IMR-90 (cell line): Measurements from ENCODE around the gene MTOR. TPM values are rescaled to one million over a fixed set of nuclear protein-coding genes. Genes with fewer than 3 reads are reported as not detected.
"Not testable (repeated sequence)": the region's sequence is repeated elsewhere in the genome, so short reads cannot be mapped to it uniquely, and the experiment has no call there.

Experiments used
- ATAC-seq: fragments of 200-7000 bp; cut with Tn5 transposase; 2 replicates; pipeline ENCODE4 v1.9.1; 2020; ENCODE audit warnings: low read depth, mild to moderate bottlenecking, moderate library complexity
- BruUV-seq: library from RNA; stranded (reverse); fragments of 400-500 nt; replicated peaks from 2 replicates; lab custom pipeline; 2021; lab: Mats Ljungman, UMichigan
- CTCF ChIA-PET: fragments of 300-600 bp; formaldehyde crosslinking; extraction: SDS; loops from one replicate; lab custom pipeline; 2021; ENCODE audit warnings: antibody characterized with exemption; lab: Yijun Ruan, JAX
- POLR2A ChIA-PET: fragments of 300-600 bp; sonication (Branson Sonifier 250); formaldehyde crosslinking; loops from one replicate; lab custom pipeline; 2022; ENCODE audit warnings: antibody characterized with exemption; ENCODE audit not compliant: unreplicated experiment; lab: Charles Lee
- DNase-seq: peaks from one replicate; pipeline ENCODE4 v3.0.0; 2013
- H2AFZ ChIP-seq: replicated peaks from 2 replicates; pipeline ENCODE3; 2013; ENCODE audit warnings: low read length, mild to moderate bottlenecking; ENCODE audit not compliant: poor library complexity
- H2AK5ac ChIP-seq: 2 replicates; pipeline ENCODE4 v1.6.1; 2013; ENCODE audit warnings: low read depth, low read length, inconsistent platforms
- H2AK9ac ChIP-seq: replicated peaks from 2 replicates; pipeline ENCODE3; 2013; ENCODE audit warnings: mild to moderate bottlenecking, low read depth, low read length, moderate library complexity; ENCODE audit not compliant: poor library complexity
- H2BK120ac ChIP-seq: 2 replicates; pipeline ENCODE4 v1.6.1; 2013; ENCODE audit warnings: low read depth, low read length, inconsistent platforms
- H2BK15ac ChIP-seq: 3 replicates; pipeline ENCODE4 v1.6.1; 2013; ENCODE audit warnings: low read depth, low read length, inconsistent platforms
- H2BK20ac ChIP-seq: 2 replicates; pipeline ENCODE4 v1.6.1; 2013; ENCODE audit warnings: low read depth, mild to moderate bottlenecking, inconsistent platforms, low read length, moderate library complexity
- H2BK5ac ChIP-seq: 2 replicates; pipeline ENCODE4 v1.6.1; 2013; ENCODE audit warnings: mild to moderate bottlenecking, low read depth, low read length, inconsistent platforms; ENCODE audit not compliant: poor library complexity, severe bottlenecking
- H3K14ac ChIP-seq: replicated peaks from 2 replicates; pipeline ENCODE4 v1.6.1; 2013; ENCODE audit warnings: low read depth, low read length, inconsistent platforms
- H3K18ac ChIP-seq: 2 replicates; pipeline ENCODE4 v1.6.1; 2013; ENCODE audit warnings: low read depth, low read length, control low read depth
- H3K23ac ChIP-seq: 2 replicates; pipeline ENCODE4 v1.6.1; 2013; ENCODE audit warnings: low read depth, low read length, inconsistent platforms
- H3K27ac ChIP-seq: 2 replicates; pipeline ENCODE4 v1.5.1; 2013; ENCODE audit warnings: mild to moderate bottlenecking, control low read depth, low read length; ENCODE audit not compliant: insufficient read depth
- H3K27me3 ChIP-seq: 2 replicates; pipeline ENCODE4 v1.6.1; 2013; ENCODE audit warnings: low read length; ENCODE audit not compliant: control insufficient read depth, insufficient read depth
- H3K36me3 ChIP-seq: 2 replicates; pipeline ENCODE4 v1.6.1; 2013; ENCODE audit warnings: low read length, mixed read lengths; ENCODE audit not compliant: control insufficient read depth, insufficient read depth
- H3K4ac ChIP-seq: 2 replicates; pipeline ENCODE4 v1.6.1; 2013; ENCODE audit warnings: low read depth, low read length, inconsistent platforms
- H3K4me1 ChIP-seq: 2 replicates; pipeline ENCODE4 v1.6.1; 2013; ENCODE audit warnings: low read length, mixed read lengths; ENCODE audit not compliant: control insufficient read depth, insufficient read depth
- H3K4me2 ChIP-seq: 2 replicates; pipeline ENCODE4 v1.6.1; 2013; ENCODE audit warnings: low read depth, mild to moderate bottlenecking, control low read depth, low read length, moderate library complexity
- H3K4me3 ChIP-seq: 2 replicates; pipeline ENCODE4 v1.5.1; 2013; ENCODE audit warnings: low read depth, mild to moderate bottlenecking, control low read depth, low read length, moderate library complexity; ENCODE audit not compliant: insufficient read depth
- H3K56ac ChIP-seq: 2 replicates; pipeline ENCODE4 v1.6.1; 2013; ENCODE audit warnings: low read length, inconsistent platforms; ENCODE audit not compliant: insufficient read depth; ENCODE audit errors: extremely low read depth
- H3K79me1 ChIP-seq, 2 experiments: 2 replicates each; pipeline ENCODE4 v1.6.1; 2013; ENCODE audit warnings: low read length in 2 of 2, inconsistent platforms in 1 of 2, low read depth in 1 of 2
- H3K9ac ChIP-seq: 2 replicates; pipeline ENCODE4 v1.6.1; 2013; ENCODE audit warnings: low read depth, low read length, control low read depth
- H3K9me1 ChIP-seq: 2 replicates; pipeline ENCODE4 v1.6.1; 2013; ENCODE audit warnings: low read length, inconsistent platforms; ENCODE audit not compliant: insufficient read depth
- H3K9me3 ChIP-seq: 2 replicates; pipeline ENCODE4 v1.6.1; 2013; ENCODE audit warnings: low read length; ENCODE audit not compliant: control insufficient read depth, insufficient read depth
- H4K20me1 ChIP-seq: 2 replicates; pipeline ENCODE4 v1.6.1; 2013; ENCODE audit warnings: low read length, inconsistent platforms; ENCODE audit not compliant: insufficient read depth
- H4K5ac ChIP-seq: 2 replicates; pipeline ENCODE4 v1.6.1; 2013; ENCODE audit warnings: mild to moderate bottlenecking, low read depth, low read length, control low read depth
- H4K8ac ChIP-seq, 2 experiments: 2 replicates each; pipeline ENCODE4 v1.6.1; 2013; ENCODE audit warnings: low read depth in 2 of 2, low read length in 2 of 2, control low read depth in 1 of 2, inconsistent platforms in 1 of 2
- H4K91ac ChIP-seq: 2 replicates; pipeline ENCODE4 v1.6.1; 2013; ENCODE audit warnings: low read depth, low read length, inconsistent platforms; ENCODE audit not compliant: insufficient read depth
- CEBPB ChIP-seq: IDR thresholded peaks from 2 replicates; pipeline ENCODE4 v1.6.1; 2012; ENCODE audit warnings: low read depth, low read length, improper control_type of control experiment
- CHD1 ChIP-seq: IDR thresholded peaks from 2 replicates; pipeline ENCODE4 v1.6.1; 2012; ENCODE audit warnings: low read depth, low read length, improper control_type of control experiment
- ELK1 ChIP-seq: fragments of 150-350 bp; IDR thresholded peaks from 2 replicates; pipeline ENCODE4 v1.6.1; 2016; ENCODE audit warnings: low read depth, mild to moderate bottlenecking, low read length, moderate library complexity, borderline replicate concordance
- MAFK ChIP-seq: IDR thresholded peaks from 2 replicates; pipeline ENCODE4 v1.6.1; 2012; ENCODE audit warnings: low read depth, low read length, improper control_type of control experiment
- MXI1 ChIP-seq: IDR thresholded peaks from 2 replicates; pipeline ENCODE4 v1.6.1; 2012; ENCODE audit warnings: low read depth, mild to moderate bottlenecking, low read length, moderate library complexity, borderline replicate concordance
- POLR2A ChIP-seq: IDR thresholded peaks from 2 replicates; pipeline ENCODE4 v1.6.1; 2012; ENCODE audit warnings: mild to moderate bottlenecking, low read depth, low read length
- RAD21 ChIP-seq: IDR thresholded peaks from 2 replicates; pipeline ENCODE4 v1.6.1; 2012; ENCODE audit warnings: low read length, improper control_type of control experiment
- SMC3 ChIP-seq: fragments of 150-350 bp; IDR thresholded peaks from 2 replicates; pipeline ENCODE4 v1.6.1; 2016; ENCODE audit warnings: low read depth, mild to moderate bottlenecking, antibody characterized with exemption, low read length, moderate library complexity
- WGBS, 2 experiments: methylation state at CpG; one replicate each; pipeline versions ENCODE4 v1.1.5 to v1.1.7; 2013; ENCODE audit warnings: missing lambda C conversion rate in 2 of 2; ENCODE audit not compliant: insufficient read length in 1 of 2; ENCODE audit errors: extremely low coverage in 2 of 2; 5-methylcytosine and 5-hydroxymethylcytosine counted together
- dilution Hi-C: fragments of 300-500 bp; cut with HindIII; formaldehyde crosslinking; loops from one replicate; pipeline ENCODE4 v1.14.3; 2018; ENCODE audit warnings: low sequenced_read_pairs; ENCODE audit not compliant: unreplicated experiment
- in situ Hi-C: fragments of 300-500 bp; cut with MboI; formaldehyde crosslinking; loops from 3 replicates; pipeline ENCODE4 v1.14.3; 2019; ENCODE audit warnings: low sequenced_read_pairs, inconsistent platforms, mixed read lengths
- intact Hi-C: fragments of 100-400 bp; cut with micrococcal nuclease; formaldehyde crosslinking; loops from 2 replicates; pipeline ENCODE4 v1.10.0; 2022
- polyA plus RNA-seq, 3 experiments: library from polyadenylated mRNA; depleted of rRNA; stranded (reverse); fragments of >200 nt; gene quantifications; 2 replicates each; pipeline ENCODE4 v1.2.3, GENCODE V29; 2012; ENCODE audit warnings: low replicate concordance in 1 of 3
- total RNA-seq: library from RNA; depleted of rRNA; stranded (reverse); fragments of >200 nt; gene quantifications from 2 replicates; pipeline ENCODE4 v1.2.3, GENCODE V29; 2012

MTOR gene
- total and polyA plus RNA-seq, 2 of the 4 experiments (the other 2 are of a cell fraction) = 19.2 to 36.7 TPM

- Histone ChIP-seq H4K91ac (no peak overlapping the region), H3K9ac (no peak overlapping the region), H3K27me3 (no peaks in the 10 kb centered on the region), H3K79me1 (peaks cover 0 to 5% of the 10 kb centered on the region in 2 experiments; a peak in 1 of 4 replicates), H3K4ac (no peak overlapping the region), H3K27ac (no peak overlapping the region), H4K20me1 (no peaks in the 10 kb centered on the region), H3K9me1 (no peaks in the 10 kb centered on the region), H2BK20ac (no peak overlapping the region), H3K4me1 (no peaks in the 10 kb centered on the region), H4K8ac (no peak overlapping the region), H4K5ac (no peak overlapping the region), H2BK120ac (no peak overlapping the region), H3K14ac (no peak overlapping the region), H3K9me3 (no peaks in the 10 kb centered on the region), H2BK5ac (no peak overlapping the region), H3K4me3 (no peak overlapping the region), H2AK5ac (no peak overlapping the region), H2BK15ac (no peak overlapping the region), H2AFZ (no peak overlapping the region), H3K56ac (no peak overlapping the region), H3K4me2 (no peak overlapping the region), H2AK9ac (no peak overlapping the region), H3K23ac (no peak overlapping the region), H3K18ac (no peak overlapping the region), H3K36me3 (peaks cover 66% of the 10 kb centered on the region)
- ATAC-seq = peak; percentile 62
- dilution Hi-C loops (no loop called here), in situ Hi-C loops (no loop called here), intact Hi-C loops (no loop called here)
- ChIA-PET POLR2A (no interaction called here), CTCF (interaction anchor here (0.7 kb wide), 1 partner anchor 19 kb away, joined by 4 read pairs; no protein-coding TSS in a partner anchor)
- DNase-seq = peak; percentile 60
- WGBS, 2 experiments = 93% methylated on average over 2 of the region's 2 CpGs; no CpG with 5 or more reads in 1 of the 2 experiments
- no TSS peak for BruUV-seq
- TF ChIP-seq MXI1 = no peak
- TF ChIP-seq ELK1 = no peak
- no peak for TF ChIP-seq SMC3
- no peak for TF ChIP-seq MAFK
- no peak for TF ChIP-seq CHD1
- no peak for TF ChIP-seq CEBPB
- TF ChIP-seq POLR2A = no peak
- TF ChIP-seq RAD21 = no peak
These were observed 183.7 kb downstream of the MTOR start for GRCh38 chr1:11078631-11079030.

GRCh38 chr1:11073398-11073797 lies 189.0 kb downstream of the MTOR start:
- H2AK9ac ChIP-seq, H3K27me3 ChIP-seq, H4K91ac ChIP-seq, H3K79me1 ChIP-seq, H3K18ac ChIP-seq, H3K9me1 ChIP-seq, H2AK5ac ChIP-seq, H4K8ac ChIP-seq, H2BK15ac ChIP-seq, H2BK5ac ChIP-seq, H2BK120ac ChIP-seq, ATAC-seq, H3K14ac ChIP-seq, H2BK20ac ChIP-seq, H4K20me1 ChIP-seq, H3K9me3 ChIP-seq, BruUV-seq, H3K4me3 ChIP-seq, H3K9ac ChIP-seq, H3K4me2 ChIP-seq, H3K23ac ChIP-seq, H2AFZ ChIP-seq, intact Hi-C loops, H3K4ac ChIP-seq, DNase-seq, dilution Hi-C loops, H3K4me1 ChIP-seq, POLR2A ChIA-PET, H3K27ac ChIP-seq, CTCF ChIA-PET, H3K56ac ChIP-seq, in situ Hi-C loops, H4K5ac ChIP-seq: not testable (repeated sequence)
- H3K36me3 ChIP-seq = peaks cover 72% of the 10 kb centered on the region
- WGBS, 2 experiments = no CpG with 5 or more reads among the region's 7 CpGs
